T-helper 9 cell (primary cell): ENCODE results near the gene SIX2.
"Not testable (repeated sequence)": the region's sequence is repeated elsewhere in the genome, so short reads cannot be mapped to it uniquely, and the experiment has no call there.

ENCODE experiments used
- DNase-seq: peaks from one replicate; pipeline ENCODE4 v3.0.0-alpha.2; 2020
- total RNA-seq, 2 donors: gene quantifications; one replicate each; lab custom pipeline; 2026; lab: John Stamatoyannopoulos, UW

SIX2 gene
- total RNA-seq, result 0 reads per million in 2 donors

DNA sequence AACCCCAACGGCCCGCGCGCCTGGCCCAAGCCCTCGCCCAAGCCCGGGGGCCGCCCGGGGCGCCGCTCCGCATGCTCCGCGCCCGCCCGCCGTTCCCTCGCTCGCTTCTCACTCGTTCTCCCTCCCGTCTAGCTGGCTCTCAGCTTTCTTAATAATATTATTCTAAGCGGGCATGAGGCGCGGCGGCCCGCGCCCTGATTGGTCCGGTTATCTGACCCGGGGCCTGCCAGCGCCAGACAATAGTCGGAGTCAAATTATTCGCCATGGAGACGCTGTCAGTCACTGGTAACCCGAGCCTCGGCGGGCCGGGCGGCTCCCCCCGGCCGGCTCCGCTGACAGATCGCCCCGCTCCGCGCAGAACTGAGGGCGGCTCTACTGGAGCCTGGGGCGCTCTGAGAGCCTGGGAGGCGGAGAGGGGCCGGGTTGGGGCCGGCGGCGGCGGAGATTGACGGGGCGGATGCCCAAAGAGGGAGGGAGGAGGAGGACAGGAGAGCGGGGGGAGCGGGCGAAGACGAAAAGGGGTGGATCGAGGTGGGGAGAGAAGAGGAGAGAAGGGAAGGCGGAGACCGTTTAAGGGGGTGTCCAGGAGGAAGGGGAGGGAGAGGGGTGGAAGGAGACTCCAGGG, at the start of gene SIX2:
Gene SIX2 (minus strand): TSS at position 150 of the 625 bp plus-strand sequence. CDS start 342 bp downstream, outside the sequence.
- DNase-seq, result no peak

DNA sequence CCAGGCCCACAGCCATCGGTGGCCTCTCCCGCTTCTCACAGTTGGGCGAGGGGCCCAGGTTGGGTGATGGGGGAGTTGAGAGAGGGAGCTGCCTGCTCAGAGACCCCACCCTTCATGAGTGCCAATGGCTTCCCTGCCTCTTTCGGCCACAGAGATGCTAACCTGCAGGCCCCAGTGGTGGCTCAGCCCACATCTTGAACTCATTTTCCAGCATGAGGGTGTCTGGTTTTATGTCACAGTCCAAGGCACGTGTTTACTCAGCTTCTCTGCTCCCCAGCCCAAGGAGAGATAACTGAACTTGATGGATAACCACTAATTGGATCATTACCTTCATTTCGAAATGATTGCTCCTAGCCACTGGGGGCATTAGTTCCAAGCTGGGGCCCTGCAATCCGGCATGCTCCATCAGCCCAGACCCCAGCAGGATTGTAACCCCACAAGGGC, 45.9 kb upstream of the SIX2 start:
- DNase-seq, result no peak

DNA sequence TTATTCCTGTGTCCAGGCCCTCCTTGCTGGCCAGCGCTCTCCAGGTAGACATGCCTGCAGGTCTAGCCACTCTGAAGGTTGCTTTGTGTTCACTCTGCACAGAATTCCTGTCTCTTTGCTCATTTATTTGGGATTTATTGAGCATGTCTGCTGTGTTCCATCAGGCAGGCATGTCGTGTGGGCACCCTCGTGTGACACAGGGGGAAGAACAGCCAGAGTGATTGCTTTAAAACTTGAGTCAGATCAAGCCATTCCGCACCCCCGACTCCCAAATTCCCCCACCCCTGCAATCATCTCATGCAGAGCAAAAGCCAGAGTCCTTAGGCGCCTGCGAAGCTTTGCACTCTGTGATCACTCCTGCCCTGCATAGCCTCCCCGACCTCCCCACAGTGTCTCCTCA, 44.7 kb upstream of the SIX2 start:
- DNase-seq, result no peak

DNA sequence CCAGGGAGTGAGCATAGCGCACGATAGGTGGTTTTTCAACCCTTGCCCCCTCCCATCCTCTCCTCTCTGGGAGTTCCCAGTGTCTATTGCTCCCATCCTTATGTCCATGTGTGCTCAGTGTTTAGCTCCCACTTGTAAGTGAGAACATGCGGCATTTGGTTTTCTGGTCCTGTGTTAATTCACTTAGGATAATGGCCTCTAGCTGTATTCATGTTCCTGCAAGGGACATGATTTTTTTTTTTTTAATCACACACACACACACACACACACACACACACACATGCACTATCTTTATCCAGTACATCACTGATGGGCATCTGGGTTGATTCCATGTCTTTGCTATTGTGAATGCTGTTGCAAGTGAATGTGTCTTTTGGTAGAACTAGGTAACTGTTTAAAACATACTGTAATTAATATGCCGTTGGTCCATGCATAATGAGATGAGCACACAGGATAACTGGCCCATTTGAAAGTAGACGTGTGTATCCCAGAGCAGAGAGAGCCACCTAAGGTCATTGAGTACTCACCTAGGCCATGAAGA, 43.2 kb upstream of the SIX2 start:
- DNase-seq, result no peak

DNA sequence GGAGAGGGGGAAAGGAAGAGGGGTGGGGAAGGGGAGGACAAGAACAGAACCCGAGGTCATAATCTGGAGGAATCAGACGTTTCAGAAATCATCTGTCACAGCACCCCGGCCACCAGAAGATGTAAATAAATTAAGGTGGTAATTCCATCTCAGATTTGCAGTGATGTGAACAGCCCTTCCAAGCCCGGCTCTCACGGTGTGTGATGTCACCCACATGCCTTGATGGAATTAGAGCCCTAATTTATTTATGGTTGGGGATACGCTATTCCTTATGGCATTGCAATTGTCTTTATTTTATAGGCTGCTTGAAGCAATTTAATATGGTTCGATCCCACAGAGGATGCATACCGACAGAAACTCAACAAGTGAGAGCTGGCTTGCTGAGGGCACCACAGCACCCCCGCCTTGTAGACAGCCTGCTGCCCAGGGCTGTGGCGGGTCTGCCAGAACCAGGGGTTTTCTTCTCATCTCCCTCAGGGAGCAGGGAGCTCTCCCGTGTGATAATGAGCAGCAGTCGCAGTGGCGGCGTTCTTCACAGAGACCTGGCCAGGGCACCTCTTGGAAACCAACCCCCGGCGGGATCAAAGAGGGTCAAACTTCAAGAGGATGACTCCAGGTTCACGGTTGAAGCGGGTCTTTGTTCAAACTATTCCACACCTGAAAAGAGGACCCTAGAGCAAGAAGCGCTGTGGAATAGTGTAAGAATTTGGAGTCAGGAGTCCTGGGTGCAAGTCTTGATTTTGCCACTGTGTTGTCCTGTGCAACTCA, 40.5 kb upstream of the SIX2 start:
- DNase-seq, result no peak

DNA sequence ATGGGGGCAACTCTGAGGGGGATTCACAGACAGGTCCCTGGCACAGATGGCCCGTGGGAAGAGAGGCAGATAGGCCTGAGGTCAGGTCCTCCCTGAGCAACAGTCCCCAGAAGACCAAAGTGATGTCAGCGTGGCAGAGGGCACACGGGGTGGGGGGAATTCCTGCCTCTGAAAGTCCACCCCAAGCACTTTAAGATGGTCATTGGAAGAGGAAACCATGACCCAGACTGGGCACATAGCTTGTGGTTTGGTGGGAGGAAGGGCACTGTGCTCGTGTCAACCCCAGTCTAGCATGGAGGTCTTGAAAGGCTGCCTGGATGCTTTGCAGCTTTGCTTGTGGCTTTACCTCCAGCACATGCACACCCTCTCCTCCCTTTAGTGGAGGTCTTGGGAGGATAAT, 38.0 kb upstream of the SIX2 start:
- no peak for DNase-seq

DNA sequence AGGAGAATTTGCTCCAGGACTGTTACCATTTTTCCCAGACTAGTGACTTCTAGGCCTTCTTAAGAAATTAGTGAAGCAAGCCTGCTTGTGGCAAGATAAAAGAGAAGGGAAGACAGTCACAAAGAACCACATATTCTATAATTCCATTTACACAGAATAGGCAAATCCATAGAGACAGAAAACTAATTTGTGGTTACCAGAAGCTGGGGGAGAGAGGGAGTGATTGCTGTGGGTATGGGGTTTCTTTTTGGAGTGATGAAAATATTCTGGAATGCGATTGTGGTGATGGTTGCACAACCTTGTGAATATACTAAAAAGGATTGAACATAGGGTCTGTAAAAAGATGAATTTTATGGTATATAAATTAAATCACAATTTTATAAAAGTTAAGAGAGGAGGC, 37.5 kb upstream of the SIX2 start:
- no peak for DNase-seq

DNA sequence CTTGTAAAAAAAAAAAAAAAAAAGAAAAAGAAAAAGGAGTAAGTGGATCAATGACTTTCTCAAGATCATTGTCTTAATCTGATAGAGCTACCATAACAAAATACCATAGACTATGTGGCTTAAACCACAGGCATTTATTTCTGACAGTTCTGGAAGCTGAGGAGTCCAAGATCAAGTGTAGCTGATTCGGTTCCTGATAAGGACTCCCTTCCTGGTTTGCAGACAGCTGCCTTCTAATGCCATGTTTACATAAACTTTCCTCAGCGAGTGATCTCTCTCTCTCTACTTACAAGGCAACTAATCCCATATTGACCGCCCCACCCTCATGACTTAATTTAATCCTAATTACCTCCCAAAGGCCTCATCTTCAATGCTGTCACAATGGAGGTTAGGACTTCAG, 36.5 kb upstream of the SIX2 start:
- DNase-seq, result no peak

DNA sequence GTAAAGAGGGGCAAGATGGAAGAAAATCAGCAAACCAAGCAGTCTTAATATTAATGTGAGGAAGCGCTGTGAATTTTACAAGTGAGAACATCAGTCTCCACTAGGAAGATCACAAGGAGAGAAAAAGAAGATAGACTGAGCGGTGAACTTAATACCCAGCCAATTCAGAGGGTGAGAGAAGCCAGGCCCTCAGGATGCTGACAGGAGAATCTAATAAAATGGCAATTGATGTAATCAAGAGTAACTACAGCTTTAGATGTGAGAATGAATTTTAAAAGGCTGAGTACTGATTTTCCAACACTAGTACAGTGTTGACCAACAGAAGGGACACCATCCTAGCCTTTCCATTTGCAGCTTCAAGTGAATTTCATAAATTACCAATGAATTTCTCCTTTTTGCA, 35.7 kb upstream of the SIX2 start:
- DNase-seq, result no peak

DNA sequence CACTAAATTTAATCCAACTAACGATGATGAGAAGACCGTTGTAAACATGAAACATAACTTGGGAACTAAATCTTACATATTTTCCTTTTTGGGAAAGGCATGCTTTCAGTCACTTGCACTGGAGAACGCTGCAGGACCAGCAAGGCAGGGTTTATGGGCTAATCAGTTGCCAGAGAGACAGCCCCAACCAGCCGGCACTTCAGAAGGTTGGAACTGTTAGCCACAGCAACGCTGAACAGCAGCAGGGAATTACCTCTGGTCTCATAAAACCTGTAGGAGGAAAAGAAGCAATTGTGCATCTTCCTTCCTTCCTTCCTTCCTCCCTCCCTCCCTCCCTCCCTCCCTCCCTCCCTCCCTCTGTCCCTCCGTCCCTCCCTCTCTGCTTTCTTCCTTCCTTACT, 33.9 kb upstream of the SIX2 start:
- no peak for DNase-seq

DNA sequence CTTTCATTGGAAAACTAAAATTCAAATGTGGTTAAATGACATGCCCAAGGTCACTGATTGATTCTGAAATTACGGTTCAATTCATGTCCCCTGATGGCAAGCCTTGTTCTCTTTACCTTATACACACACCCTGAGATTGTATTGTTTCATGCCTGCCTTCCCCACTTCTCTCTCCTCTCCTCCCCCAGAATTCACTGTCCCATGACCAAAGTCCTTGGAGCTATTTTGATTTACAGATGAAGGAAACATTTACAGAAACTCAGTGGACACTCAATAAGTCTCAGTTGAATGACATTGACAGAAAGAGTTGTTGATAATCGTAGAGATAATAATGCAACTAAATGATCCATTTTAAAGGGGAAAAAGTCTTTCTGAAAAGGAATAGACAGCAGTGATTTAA, 33.1 kb upstream of the SIX2 start:
- no peak for DNase-seq

DNA sequence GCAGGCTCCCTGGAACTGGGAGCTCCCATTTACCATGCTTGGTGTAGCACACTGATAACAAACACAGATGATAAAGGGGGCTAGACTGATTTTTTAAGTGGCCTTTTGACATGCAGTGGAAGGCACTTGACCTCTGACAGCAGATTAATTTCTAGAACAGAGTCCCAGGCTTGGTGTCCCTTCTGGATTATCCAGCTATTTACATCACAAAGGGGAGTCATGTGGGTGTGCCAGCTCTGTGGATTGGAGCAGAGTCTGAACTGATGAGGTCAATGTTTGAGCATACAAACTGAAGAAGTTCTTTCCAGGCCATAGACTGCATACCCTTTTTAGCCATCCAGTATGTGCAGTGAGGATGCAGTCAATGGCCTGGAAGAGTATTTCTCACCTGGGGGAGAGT, 31.5 kb upstream of the SIX2 start:
- DNase-seq, result no peak

DNA sequence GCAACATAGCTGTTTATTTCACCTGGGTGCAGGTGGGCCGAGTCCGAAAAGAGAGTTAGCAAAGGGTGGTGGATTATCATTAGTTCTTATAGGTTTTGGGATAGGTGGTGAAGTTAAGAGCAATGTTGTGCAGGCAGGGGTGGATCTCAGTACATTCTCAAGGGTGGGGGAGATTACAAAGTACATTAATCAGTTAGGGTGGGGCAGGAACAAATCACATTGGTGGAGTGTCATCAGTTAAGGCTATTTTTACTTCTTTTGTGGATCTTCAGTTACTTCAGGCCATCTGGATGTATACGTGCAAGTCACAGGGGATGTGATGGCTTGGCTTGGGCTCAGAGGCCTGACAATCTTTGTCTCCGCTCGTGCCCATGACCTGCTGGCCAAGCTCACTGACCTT, 30.6 kb upstream of the SIX2 start:
- DNase-seq, result not testable (repeated sequence)

DNA sequence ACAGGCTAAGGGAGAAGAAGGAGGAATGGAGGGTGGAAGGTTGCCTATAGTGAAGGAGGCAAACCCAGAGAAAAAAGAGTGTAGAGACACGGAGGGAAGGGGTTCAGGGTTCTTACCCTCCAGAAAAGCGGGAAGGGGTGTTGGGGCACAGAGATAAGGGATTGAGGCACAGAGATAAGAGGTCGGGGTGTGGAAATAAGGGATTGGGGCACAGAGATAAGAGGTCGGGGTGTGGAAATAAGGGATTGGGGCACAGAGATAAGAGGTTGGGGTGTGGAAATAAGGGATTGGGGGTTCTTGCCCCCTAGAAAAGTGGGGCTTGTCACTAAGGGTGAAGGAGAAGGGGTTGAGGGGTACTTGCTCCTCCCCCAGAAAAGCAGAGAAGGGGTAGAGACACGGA, 29.6 kb upstream of the SIX2 start:
- not testable (repeated sequence) for DNase-seq

DNA sequence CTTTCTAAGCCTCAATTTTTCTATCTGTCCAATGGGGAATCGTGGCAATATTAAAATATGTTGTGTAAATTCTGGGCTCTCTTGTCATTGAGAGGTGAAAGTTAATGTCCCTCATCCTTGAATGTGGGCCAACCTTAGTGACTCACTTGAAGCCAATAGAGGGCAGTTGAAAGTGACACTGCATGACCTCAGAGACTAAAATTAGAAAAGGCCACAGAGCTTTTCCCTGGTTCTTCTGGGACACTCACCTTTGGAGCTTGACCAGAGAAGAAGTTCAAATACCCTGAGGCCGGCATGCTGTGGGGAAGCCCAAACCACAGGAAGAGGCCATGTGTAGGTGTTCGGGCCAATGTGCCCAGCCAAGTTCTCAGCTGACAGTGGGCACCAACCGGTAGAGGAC, 24.1 kb upstream of the SIX2 start:
- no peak for DNase-seq

DNA sequence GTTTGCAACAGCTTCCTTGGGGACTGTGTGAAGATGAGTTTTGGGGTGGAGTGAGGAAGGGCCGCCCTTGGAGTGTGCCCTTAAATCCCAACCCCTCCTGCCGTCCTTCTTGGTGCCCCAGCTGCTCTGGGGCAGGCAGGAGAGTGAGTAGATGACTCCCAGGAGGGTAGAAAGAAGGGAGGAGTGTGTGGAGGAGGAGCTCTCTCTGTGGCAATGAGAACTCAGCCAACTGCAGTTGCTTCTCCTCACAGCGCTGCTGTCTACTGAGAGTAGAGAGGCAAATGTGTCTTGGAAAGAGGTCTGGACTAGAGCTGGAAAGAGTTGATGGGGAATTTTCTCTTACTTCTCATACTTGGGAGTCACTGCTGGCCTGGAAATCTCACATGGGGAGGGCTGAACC, 21.8 kb upstream of the SIX2 start:
- DNase-seq, result no peak

DNA sequence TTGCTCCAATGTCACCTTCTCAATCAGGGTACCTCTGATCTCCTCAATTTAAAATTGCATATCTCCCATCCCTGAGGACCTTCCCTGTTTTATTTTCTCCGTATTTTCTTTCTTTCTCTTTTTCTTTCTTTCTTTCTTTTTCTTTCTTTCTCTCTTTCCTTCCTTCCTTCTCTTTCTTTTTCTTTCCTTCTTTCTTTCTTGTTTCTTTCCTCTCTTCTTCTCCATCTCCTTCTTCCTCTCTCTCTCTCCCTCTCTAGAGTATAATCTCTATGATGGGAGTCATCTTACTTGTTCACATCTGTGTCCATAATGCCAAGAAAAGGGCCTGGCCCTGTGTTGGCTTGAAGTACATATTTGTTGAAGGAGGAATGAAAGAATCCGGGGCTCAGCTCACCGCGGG, 21.3 kb upstream of the SIX2 start:
- no peak for DNase-seq

DNA sequence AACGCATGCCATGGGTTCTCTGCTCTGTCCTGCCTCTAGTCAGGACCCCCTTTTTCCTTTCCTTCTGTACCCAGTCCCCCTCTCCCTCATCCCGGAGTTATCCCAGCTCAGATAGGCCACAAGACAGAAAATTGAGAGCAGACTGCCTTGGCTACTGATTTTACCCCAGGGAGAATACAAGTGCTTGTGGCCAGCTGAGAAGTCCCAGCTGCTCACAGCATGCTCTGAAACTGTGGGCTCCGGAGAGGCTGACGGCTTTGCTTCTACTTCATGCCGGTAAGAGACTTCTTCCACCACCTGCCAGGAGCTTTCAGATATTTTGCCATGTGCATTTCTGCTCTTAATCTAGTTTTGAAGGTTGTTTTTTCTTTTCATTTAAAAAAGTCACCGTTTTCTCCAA, 20.0 kb upstream of the SIX2 start:
- no peak for DNase-seq

DNA sequence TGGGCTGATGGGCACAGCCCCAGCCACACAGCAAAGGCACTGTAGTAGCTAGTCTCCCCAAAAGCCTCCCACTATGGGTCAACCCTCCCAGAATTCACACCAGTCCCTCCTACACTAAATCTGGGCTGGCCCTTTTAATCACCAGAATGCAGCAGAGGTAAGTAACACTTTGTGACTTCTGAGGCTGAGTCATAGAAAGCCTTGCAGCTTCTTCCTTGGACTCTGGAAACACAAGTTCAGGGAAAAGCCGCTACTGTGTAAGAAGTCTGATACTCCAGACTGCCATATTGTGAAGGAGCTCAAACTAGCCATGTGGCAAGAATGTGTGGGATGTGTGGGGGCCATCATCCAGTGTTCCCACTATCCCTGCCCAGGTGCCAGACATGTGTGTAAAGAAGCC, 19.0 kb upstream of the SIX2 start:
- no peak for DNase-seq

DNA sequence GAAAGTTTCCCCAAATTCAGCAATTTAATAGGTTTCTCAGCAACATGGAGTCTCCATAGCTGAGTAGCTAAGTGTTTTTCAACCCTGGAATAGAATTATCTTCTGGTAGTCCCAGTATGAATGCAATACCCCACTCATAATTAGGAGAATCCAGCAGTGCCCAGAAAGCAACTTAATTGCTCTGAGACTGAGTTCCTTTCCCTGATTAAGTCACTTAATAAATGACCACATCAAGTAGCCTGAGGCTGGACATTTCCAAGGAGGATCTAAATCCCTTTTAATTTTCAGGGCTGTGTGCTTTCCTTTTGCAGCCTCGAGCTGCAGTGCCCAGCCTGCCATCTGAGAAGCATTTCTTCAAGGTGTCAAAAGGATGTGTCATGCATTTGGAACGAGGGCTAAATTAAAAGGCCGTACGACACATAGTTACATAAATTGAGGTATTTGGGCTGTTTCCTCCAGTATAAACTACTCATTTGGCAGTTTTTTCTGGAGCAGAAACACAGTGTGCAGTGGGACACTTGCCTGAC, 17.7 kb upstream of the SIX2 start:
- DNase-seq, result no peak

DNA sequence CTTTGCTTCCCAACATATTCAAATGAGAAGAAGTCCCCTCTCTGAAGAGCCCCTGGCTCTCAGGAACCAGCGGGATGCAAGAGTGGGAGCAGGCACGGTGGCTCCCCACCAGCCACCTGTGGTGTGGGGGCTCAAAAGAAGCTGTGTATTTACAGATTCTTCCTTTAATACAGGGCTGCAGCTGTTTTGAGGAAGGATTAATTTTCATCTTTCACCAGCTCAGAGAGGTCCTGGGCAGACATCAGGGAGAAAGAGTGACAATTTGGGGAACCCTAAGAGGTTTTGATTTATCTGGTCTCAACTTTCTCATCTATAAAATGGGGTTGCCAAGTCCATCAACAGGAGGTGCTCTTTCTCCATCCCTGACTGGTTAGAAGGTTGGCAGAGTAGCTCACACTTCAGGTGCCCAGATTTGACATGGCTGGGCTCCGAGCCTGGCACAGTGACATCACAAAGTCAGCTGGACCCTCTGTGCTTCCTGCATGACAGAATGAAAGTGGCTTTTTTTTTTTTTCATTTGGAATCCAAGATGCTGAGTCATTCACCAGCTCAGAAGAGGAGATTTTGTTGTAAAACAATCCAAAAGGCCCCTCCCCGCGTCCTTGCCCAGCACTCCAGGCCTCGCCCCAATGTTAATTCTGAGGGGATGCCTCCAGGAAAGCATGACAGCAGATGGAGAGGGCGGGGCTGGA, 15.5 kb upstream of the SIX2 start:
- no peak for DNase-seq

DNA sequence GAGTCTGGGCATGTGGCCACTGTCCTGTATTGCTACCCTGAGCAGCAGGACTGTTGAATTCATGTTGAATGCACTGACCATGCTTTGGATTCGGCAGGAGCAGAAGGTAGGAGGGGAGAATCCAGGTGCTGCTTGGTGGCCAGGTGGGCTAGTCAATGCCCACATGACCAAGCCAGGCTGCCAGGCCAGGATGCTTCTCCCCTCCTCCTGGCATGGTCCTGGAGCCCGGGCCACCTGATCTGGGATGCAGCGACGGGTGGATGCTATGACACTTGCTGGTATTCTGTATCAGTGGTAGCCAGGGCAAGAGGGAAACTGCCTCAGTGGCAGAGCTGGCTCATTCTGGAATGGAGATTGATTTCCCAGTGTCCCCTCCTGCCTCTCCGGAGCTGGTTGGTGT, 14.8 kb upstream of the SIX2 start:
- DNase-seq, result no peak

DNA sequence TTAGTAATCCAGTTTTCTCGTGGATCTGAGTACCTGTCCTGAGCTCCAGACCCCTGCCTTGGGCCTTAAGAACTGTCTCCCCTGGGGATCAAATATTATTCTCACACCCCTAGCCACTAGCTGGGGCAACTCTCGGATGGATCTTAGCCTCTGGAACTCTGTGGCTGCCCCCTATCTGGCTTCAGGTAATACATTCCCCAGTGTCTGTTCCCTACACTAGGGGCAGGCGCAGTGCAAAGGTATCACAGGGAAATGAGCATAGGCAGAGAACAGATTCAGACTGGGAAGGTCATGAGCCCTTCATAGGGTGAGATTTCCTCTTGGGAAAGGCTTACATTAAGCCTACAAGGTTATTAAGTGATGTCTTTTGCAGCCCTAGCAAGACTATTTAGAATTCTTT, 11.2 kb upstream of the SIX2 start:
- no peak for DNase-seq

DNA sequence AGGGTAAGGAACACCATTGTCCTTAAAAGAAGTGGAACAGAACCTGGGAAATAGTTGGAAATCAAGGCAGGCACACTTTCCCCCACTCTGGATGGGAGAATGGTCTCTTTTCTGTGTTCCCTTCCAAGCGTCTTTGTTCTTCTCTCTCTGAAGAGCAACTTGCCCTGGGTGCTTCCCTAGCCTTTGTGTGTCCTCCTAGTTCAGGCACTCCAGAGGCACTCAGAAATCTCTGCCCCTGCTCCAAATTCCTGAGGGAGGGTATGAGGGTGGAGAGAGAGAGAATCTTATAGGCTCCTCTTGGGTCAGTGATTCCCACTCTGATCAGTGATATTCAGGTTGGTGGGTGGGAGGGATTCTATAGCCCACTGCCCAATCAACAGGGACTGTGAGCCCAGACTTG, 8.8 kb upstream of the SIX2 start:
- no peak for DNase-seq
